Smooth muscle cell (in vitro differentiated cells): ENCODE measurements around the gene LRIF1. TPM values are rescaled to one million over a fixed set of nuclear protein-coding genes. Genes with fewer than 3 reads are reported as not detected.

Experiments used
- DNase-seq: peaks from one replicate; lab custom pipeline; 2025; ENCODE audit not compliant: unreplicated experiment; lab: John Stamatoyannopoulos, UW
- H2AFZ ChIP-seq: fragments of 200-600 bp; sonication (generic); 2 replicates; pipeline ENCODE4 v1.6.0; 2016; ENCODE audit warnings: antibody characterized with exemption, low read depth, mild to moderate bottlenecking
- H3F3A ChIP-seq: fragments of 200-600 bp; sonication (generic); 2 replicates; pipeline ENCODE4 v1.6.0; 2017; ENCODE audit warnings: antibody characterized with exemption, low read depth
- H3K27ac ChIP-seq: fragments of 200-600 bp; sonication (generic); 2 replicates; pipeline ENCODE4 v1.5.1; 2016; ENCODE audit warnings: low read depth, mild to moderate bottlenecking
- H3K27me3 ChIP-seq: fragments of 200-600 bp; sonication (generic); 2 replicates; pipeline ENCODE4 v1.6.1; 2016; ENCODE audit warnings: low read depth, mild to moderate bottlenecking
- H3K36me3 ChIP-seq: fragments of 200-600 bp; sonication (generic); 2 replicates; pipeline ENCODE4 v1.5.1; 2016; ENCODE audit warnings: low read depth
- H3K4me1 ChIP-seq: fragments of 200-600 bp; sonication (generic); 2 replicates; pipeline ENCODE4 v1.5.1; 2016; ENCODE audit warnings: low read depth
- H3K4me2 ChIP-seq: fragments of 200-600 bp; sonication (generic); 2 replicates; pipeline ENCODE4 v1.6.0; 2016; ENCODE audit warnings: mild to moderate bottlenecking
- H3K4me3 ChIP-seq: fragments of 200-600 bp; sonication (generic); 2 replicates; pipeline ENCODE4 v1.5.1; 2016; ENCODE audit warnings: mild to moderate bottlenecking
- H3K79me2 ChIP-seq: fragments of 200-600 bp; sonication (generic); 2 replicates; pipeline ENCODE4 v1.6.0; 2016; ENCODE audit warnings: low read depth, mild to moderate bottlenecking
- H3K9ac ChIP-seq: fragments of 200-600 bp; sonication (generic); 2 replicates; pipeline ENCODE4 v1.6.0; 2016; ENCODE audit warnings: low read depth
- H3K9me3 ChIP-seq: fragments of 200-600 bp; sonication (generic); replicated peaks from 2 replicates; pipeline ENCODE4 v1.5.1; 2016; ENCODE audit warnings: low read depth
- H4K20me1 ChIP-seq: fragments of 200-600 bp; sonication (generic); 2 replicates; pipeline ENCODE4 v1.6.0; 2016; ENCODE audit warnings: low read depth
- CTCF ChIP-seq: fragments of 200-600 bp; sonication (generic); IDR thresholded peaks from 2 replicates; pipeline ENCODE4 v1.5.1; 2017; ENCODE audit warnings: borderline replicate concordance, mild to moderate bottlenecking, antibody characterized with exemption; ENCODE audit not compliant: insufficient read depth, poor library complexity, severe bottlenecking
- WGBS: methylation state at CpG from one replicate; pipeline ENCODE4 v1.1.7; 2016; ENCODE audit warnings: low lambda C conversion rate; 5-methylcytosine and 5-hydroxymethylcytosine counted together
- polyA plus RNA-seq: library from polyadenylated mRNA; unstranded; fragments of >200 nt; fragmentation: Nextera tagmentation; extraction: Ambion mirVana; gene quantifications from 2 replicates; pipeline ENCODE4 v1.2.1, GENCODE V29; 2016
- total RNA-seq: library from RNA; depleted of rRNA; stranded (reverse); fragments of >200 nt; gene quantifications from 2 replicates; pipeline ENCODE4 v1.2.3, GENCODE V29; 2014

Gene LRIF1
- total and polyA plus RNA-seq, 2 experiments from 2014 or later, result 20.7 to 31.7 TPM

- Histone ChIP-seq H3K79me2 (peaks cover 41% of the 10 kb centered on the region), H3K4me2 (peak overlapping the region; percentile 83), H3K4me3 (peak overlapping the region; percentile 62)
Measured at GRCh38 chr1:110961902-110962301, 1.8 kb downstream of the LRIF1 start.

GRCh38 chr1:110960777-110961420, 2.8 kb downstream of the LRIF1 start:
- no peak overlapping the region for H3K27ac ChIP-seq
- no peak for DNase-seq
- WGBS, result 92% methylated on average over 2 of the region's 2 CpGs
- H3F3A ChIP-seq, result peaks cover 6% of the 10 kb centered on the region
- TF ChIP-seq CTCF, result no peak
- no peaks in the 10 kb centered on the region for H3K27me3 ChIP-seq
- no peak overlapping the region for H2AFZ ChIP-seq
- H3K4me2 ChIP-seq, result peak overlapping the region; percentile 83
- H3K4me3 ChIP-seq, result peak overlapping the region; percentile 62
- H3K79me2 ChIP-seq, result peaks cover 43% of the 10 kb centered on the region
- H4K20me1 ChIP-seq, result peaks cover 37% of the 10 kb centered on the region
- peaks cover 3% of the 10 kb centered on the region for H3K4me1 ChIP-seq
- H3K9me3 ChIP-seq, result peaks cover 6% of the 10 kb centered on the region
- no peak overlapping the region for H3K9ac ChIP-seq
- no peaks in the 10 kb centered on the region for H3K36me3 ChIP-seq

More at GRCh38 chr1:110961902-110962301, 1.8 kb downstream of the LRIF1 start:
- Histone ChIP-seq H3K9ac (no peak overlapping the region), H3K27me3 (no peaks in the 10 kb centered on the region), H3K36me3 (no peaks in the 10 kb centered on the region), H3K27ac (no peak overlapping the region), H2AFZ (no peak overlapping the region), H3F3A (peaks cover 6% of the 10 kb centered on the region), H3K9me3 (peaks cover 6% of the 10 kb centered on the region), H3K4me1 (peaks cover 3% of the 10 kb centered on the region), H4K20me1 (peaks cover 27% of the 10 kb centered on the region)
- no peak for TF ChIP-seq CTCF
- DNase-seq, result no peak

GRCh38 chr1:110957798-110958197, 5.9 kb downstream of the LRIF1 start:
- H2AFZ ChIP-seq, result no peak overlapping the region
- no peaks in the 10 kb centered on the region for H3K36me3 ChIP-seq
- no peaks in the 10 kb centered on the region for H3K9me3 ChIP-seq
- H3K4me2 ChIP-seq, result no peak overlapping the region
- no peak for TF ChIP-seq CTCF
- no peaks in the 10 kb centered on the region for H3K27me3 ChIP-seq
- WGBS, result 99% methylated on average over 3 of the region's 3 CpGs
- H3K4me3 ChIP-seq, result no peak overlapping the region
- H3K9ac ChIP-seq, result no peak overlapping the region
- peaks cover 3% of the 10 kb centered on the region for H3K4me1 ChIP-seq
- H4K20me1 ChIP-seq, result peaks cover 57% of the 10 kb centered on the region
- no peaks in the 10 kb centered on the region for H3F3A ChIP-seq
- DNase-seq, result no peak
- no peak overlapping the region for H3K27ac ChIP-seq
- H3K79me2 ChIP-seq, result peaks cover 49% of the 10 kb centered on the region

- H3K36me3 ChIP-seq, result no peaks in the 10 kb centered on the region
- H3K4me3 ChIP-seq, result no peak overlapping the region
- no peaks in the 10 kb centered on the region for H3K27me3 ChIP-seq
- no peak overlapping the region for H3K4me2 ChIP-seq
- 91% methylated on average over 4 of the region's 4 CpGs for WGBS
- no peaks in the 10 kb centered on the region for H3F3A ChIP-seq
- no peak for DNase-seq
- no peak overlapping the region for H2AFZ ChIP-seq
- H3K79me2 ChIP-seq, result peaks cover 37% of the 10 kb centered on the region
- TF ChIP-seq CTCF, result no peak
- no peak overlapping the region for H3K9ac ChIP-seq
- H3K27ac ChIP-seq, result no peak overlapping the region
- peaks cover 55% of the 10 kb centered on the region for H4K20me1 ChIP-seq
- no peaks in the 10 kb centered on the region for H3K4me1 ChIP-seq
- no peaks in the 10 kb centered on the region for H3K9me3 ChIP-seq
Measured at GRCh38 chr1:110956586-110956985, 7.1 kb downstream of the LRIF1 start.
